Heart left ventricle (tissue), 16 donors: ENCODE measurements around the gene CYSRT1. TPM values are rescaled to one million over a fixed set of nuclear protein-coding genes. Genes with fewer than 3 reads are reported as not detected.
A peak's percentile ranks its signal among the peaks of the same experiment; 100 is the strongest.

Source experiments
- ATAC-seq, 4 donors: fragments of 200-7000 bp; cut with Tn5 transposase; one replicate each; pipeline ENCODE4 v1.9.1; 2020 to 2022; ENCODE audit warnings: moderate library complexity in 4 of 4, mild to moderate bottlenecking in 3 of 4, moderate number of reproducible peaks in 1 of 4
- DNase-seq, 5 donors: peaks; one replicate each; pipeline ENCODE4 v3.0.0-alpha.2; 2020
- H3K27ac ChIP-seq, 12 donors: fragments of 200-600 bp; sonication (generic) in 4 of 12; one replicate each; pipeline versions ENCODE4 v1.5.0 to v1.8.0; 2016 to 2022; ENCODE audit warnings: mild to moderate bottlenecking in 2 of 12
- H3K27me3 ChIP-seq, 9 donors: fragments of 200-600 bp; sonication (generic) in 2 of 9; one replicate each; pipeline versions ENCODE4 v1.5.1 to v1.8.0; 2016 to 2022; ENCODE audit warnings: mild to moderate bottlenecking in 3 of 9
- H3K36me3 ChIP-seq, 9 donors: fragments of 200-600 bp; sonication (generic) in 2 of 9; one replicate each; pipeline versions ENCODE4 v1.5.0 to v1.8.0; 2018 to 2022; ENCODE audit warnings: mild to moderate bottlenecking in 2 of 9
- H3K4me1 ChIP-seq, 12 donors: fragments of 200-600 bp; sonication (generic) in 4 of 12; one replicate each; pipeline versions ENCODE4 v1.5.0 to v1.8.0; 2016 to 2022; ENCODE audit warnings: mild to moderate bottlenecking in 3 of 12
- H3K4me3 ChIP-seq, 12 donors: fragments of 200-600 bp; sonication (generic) in 4 of 12; one replicate each; pipeline versions ENCODE4 v1.5.0 to v1.8.0; 2017 to 2022; ENCODE audit warnings: mild to moderate bottlenecking in 9 of 12, moderate library complexity in 4 of 12
- H3K9me3 ChIP-seq, 12 donors: fragments of 200-600 bp; sonication (generic) in 4 of 12; one replicate each; pipeline versions ENCODE4 v1.5.0 to v1.8.0; 2016 to 2022; ENCODE audit warnings: mild to moderate bottlenecking in 1 of 12
- POLR2A ChIP-seq, 2 donors: fragments of 450-650 bp; IDR thresholded peaks; one replicate each; pipeline ENCODE4 v1.6.1; 2017; ENCODE audit warnings: antibody characterized with exemption in 2 of 2, mild to moderate bottlenecking in 2 of 2, moderate library complexity in 2 of 2
- WGBS, 4 donors: extraction: QIAGEN DNeasy Blood & Tissue Kit in 2 of 4; methylation state at CpG; one replicate each; pipeline versions ENCODE4 v1.1.5 to v1.1.7; 2013 to 2018; 5-methylcytosine and 5-hydroxymethylcytosine counted together
- intact Hi-C, 10 donors: fragments of 100-400 bp; cut with DNase I; formaldehyde crosslinking; loops; one replicate each; pipeline versions ENCODE4 v1.11.1 to v1.14.2; 2022
- long read RNA-seq, 3 donors: library from polyadenylated mRNA; unstranded; transcript quantifications; one replicate each; pipeline ENCODE4 v2.0.0, GENCODE V29; 2020 to 2021
- polyA plus RNA-seq, 2 donors: library from polyadenylated mRNA; stranded (reverse); fragments of 200-250 nt; gene quantifications; one replicate each; pipeline ENCODE4 v1.2.3, GENCODE V29; 2013
- total RNA-seq, 9 donors: library from RNA; depleted of rRNA in 2 of 9; stranded (reverse); fragments of >200 nt in 2 of 9; fragmentation: NEBNext Ultra II Directional in 3 of 9; extraction: Animal tissue kit (Norgen Biotek cat#: 25700) in 3 of 9; gene quantifications; one replicate each; pipeline versions ENCODE4 v1.1.0 to v1.2.4, GENCODE V29; 2016 to 2023
- TF ChIP-seq, protein P1 (sequence below), 12 donors: fragments of 200-600 bp; sonication (generic) in 4 of 12; IDR thresholded peaks; one replicate each; pipeline versions ENCODE4 v1.5.0 to v1.8.0; 2018 to 2022; ENCODE audit warnings: antibody characterized with exemption in 12 of 12, mild to moderate bottlenecking in 5 of 12
- donor health status: ischemic (EF 13 %, LVEDD 7.1; RV severe dilation, severe dysfunction).
- donor health status: healthy with polysubstance abuse.
- donor health status: DM: no; HTN: yes; CAD: no.
- donor health status: DM: no; HTN: no; CAD: no.
- donor health status: ischemic (EF 25% LVEDD 6.9; RV normal size, moderate dysfunction).
- donor health status: ischemic (EF 25% LVEDD 5.7; RV mildly dilated, moderate dysfunction).
- donor health status: healthy.
- donor health status: DM: yes; HTN: yes; CAD: no.
- donor health status: ischemic (EF 35%, LVEDD 5.7; RV mildly dilated, moderate dysfunction).
- donor health status: nonischemic (EF 11% LVEDD 7.7; RV severe dilation, severe dysfunction).
- donor health status: DM: yes; HTN: yes; CAD: no.
- donor health status: PGD.
- donor health status: ischemic (EF 29% LVEDD 5.4; RV normal size, mild dysfunction).
- donor health status: nonischemic (EF 23%, LVEDD 6.1; RV moderate dilation, normal function).

Gene CYSRT1
- total RNA-seq (under 1 TPM in 6 of 9 donors, not detected in 3; 0.22 to 0.61 (median 0.29) TPM), polyA plus RNA-seq (under 1 TPM; 0.14 to 0.27 TPM)
- long read RNA-seq, donor 1, result 0 reads
- long read RNA-seq, donor 2, result 0 reads
- long read RNA-seq, donor 3, result 0 reads

DNA sequence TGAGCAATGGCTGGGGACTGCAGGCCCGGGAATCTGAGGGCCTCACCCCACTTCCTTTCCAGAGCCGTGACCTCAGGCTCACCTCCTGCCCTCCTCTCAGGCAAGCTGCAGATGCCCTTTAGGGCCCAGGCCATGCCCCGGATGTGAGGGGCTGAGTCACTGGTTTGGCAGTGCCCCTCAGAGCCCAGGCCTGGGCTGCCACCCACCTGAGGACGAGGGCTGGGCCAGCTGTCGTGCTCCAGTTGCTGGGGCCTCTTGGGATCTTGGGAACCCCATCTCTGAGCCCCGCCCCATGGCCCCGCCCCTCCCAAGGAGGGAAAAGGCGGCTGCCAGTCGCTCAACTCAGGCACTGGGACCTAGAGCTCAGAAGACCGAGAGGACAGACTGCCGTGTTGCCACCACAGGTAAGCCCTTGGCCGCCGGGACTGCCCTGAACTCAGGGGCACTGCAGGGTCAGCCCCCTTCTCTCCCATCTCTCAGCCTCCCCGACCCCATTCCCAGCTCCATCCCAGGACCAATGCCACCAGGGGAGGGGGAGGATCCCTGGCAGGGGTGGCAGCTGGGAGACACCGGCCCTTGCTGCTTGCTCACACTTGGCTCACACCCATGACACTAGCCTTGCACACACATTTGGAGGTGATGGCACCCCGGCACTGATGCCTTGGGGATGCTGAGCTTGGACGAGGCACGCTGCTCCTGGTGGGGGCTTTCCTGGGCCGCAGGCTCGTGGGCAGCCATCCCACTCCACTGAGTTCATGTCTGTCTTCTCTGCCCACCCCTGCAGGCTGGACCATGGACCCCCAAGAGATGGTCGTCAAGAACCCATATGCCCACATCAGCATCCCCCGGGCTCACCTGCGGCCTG lies at the start of gene CYSRT1:
Gene CYSRT1 (plus strand): TSS at position 345 of the 865 bp plus-strand sequence. CDS start 448 bp downstream, at position 793.
- Histone ChIP-seq H3K27ac (peak within 1 kb of the TSS in 8 of 12 donors; percentile 83 to 95 (median 94)), H3K4me3 (peak within 1 kb of the TSS in 11 of 12 donors; percentile 50 to 92 (median 74)), H3K4me1 (peaks cover 0 to 35% (median 15%) of the 10 kb centered on the region in 12 donors), H3K27me3 (peaks cover under 1 to 25% (median 13%) of the 10 kb centered on the region in 9 donors), H3K9me3 (no peaks in the 10 kb centered on the region), H3K36me3 (no peaks in the 10 kb centered on the region)
- ATAC-seq (no peak), DNase-seq (peak in 1 of 5 donors; percentile 30)
- 52 to 60% (median 56%) methylated on average over 6 to 23 of the region's 23 CpGs for WGBS, 4 donors
- TF ChIP-seq, protein P1, sequence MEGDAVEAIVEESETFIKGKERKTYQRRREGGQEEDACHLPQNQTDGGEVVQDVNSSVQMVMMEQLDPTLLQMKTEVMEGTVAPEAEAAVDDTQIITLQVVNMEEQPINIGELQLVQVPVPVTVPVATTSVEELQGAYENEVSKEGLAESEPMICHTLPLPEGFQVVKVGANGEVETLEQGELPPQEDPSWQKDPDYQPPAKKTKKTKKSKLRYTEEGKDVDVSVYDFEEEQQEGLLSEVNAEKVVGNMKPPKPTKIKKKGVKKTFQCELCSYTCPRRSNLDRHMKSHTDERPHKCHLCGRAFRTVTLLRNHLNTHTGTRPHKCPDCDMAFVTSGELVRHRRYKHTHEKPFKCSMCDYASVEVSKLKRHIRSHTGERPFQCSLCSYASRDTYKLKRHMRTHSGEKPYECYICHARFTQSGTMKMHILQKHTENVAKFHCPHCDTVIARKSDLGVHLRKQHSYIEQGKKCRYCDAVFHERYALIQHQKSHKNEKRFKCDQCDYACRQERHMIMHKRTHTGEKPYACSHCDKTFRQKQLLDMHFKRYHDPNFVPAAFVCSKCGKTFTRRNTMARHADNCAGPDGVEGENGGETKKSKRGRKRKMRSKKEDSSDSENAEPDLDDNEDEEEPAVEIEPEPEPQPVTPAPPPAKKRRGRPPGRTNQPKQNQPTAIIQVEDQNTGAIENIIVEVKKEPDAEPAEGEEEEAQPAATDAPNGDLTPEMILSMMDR (IDR thresholded peaks at IDR 0.05), result no peak
- no peak for TF ChIP-seq POLR2A (IDR thresholded peaks at IDR 0.05)
- intact Hi-C loops, result loop anchor here in 9 of 10 donors (5.0 to 10.0 kb wide), 6 partner anchors 33 to 440 kb away; partner anchors contain the start of genes ANAPC2 (in 6 of the 9) and SSNA1 (in 6 of the 9)

- 27 to 65% (median 41%) methylated on average over 12 to 33 of the region's 33 CpGs for WGBS, 4 donors
- no peak for DNase-seq
- Histone ChIP-seq H3K4me3 (no peak overlapping the region), H3K27ac (no peak overlapping the region), H3K4me1 (peaks cover 0 to 4% (median 0%) of the 10 kb centered on the region in 12 donors), H3K27me3 (peaks cover 0 to 22% (median 2%) of the 10 kb centered on the region in 9 donors), H3K36me3 (peaks cover 0 to 36% (median 25%) of the 10 kb centered on the region in 9 donors), H3K9me3 (no peaks in the 10 kb centered on the region)
- intact Hi-C loops, result no loop called here
- ATAC-seq, result peak in 1 of 4 donors; percentile 9
- no peak for TF ChIP-seq POLR2A (IDR thresholded peaks at IDR 0.05)
- TF ChIP-seq, protein P1 (IDR thresholded peaks at IDR 0.05), result peak in 1 of 12 donors; percentile 18
Observed at GRCh38 chr9:137175345-137175961, 49.5 kb upstream of the CYSRT1 start.

GRCh38 chr9:137176302-137177182 lies 48.4 kb upstream of the CYSRT1 start:
- Histone ChIP-seq H3K9me3 (no peaks in the 10 kb centered on the region), H3K27me3 (peaks cover 0 to 16% (median 0%) of the 10 kb centered on the region in 9 donors), H3K36me3 (peaks cover 0 to 47% (median 36%) of the 10 kb centered on the region in 9 donors), H3K4me3 (no peak overlapping the region), H3K27ac (no peak overlapping the region), H3K4me1 (peaks cover 0 to 4% (median 0%) of the 10 kb centered on the region in 12 donors)
- DNase-seq, result no peak
- intact Hi-C loops, result no loop called here
- TF ChIP-seq, protein P1 (IDR thresholded peaks at IDR 0.05), result peak in 8 of 12 donors; percentile 22 to 52 (median 42)
- no peak for TF ChIP-seq POLR2A (IDR thresholded peaks at IDR 0.05)
- 52 to 62% (median 56%) methylated on average over 13 to 17 of the region's 17 CpGs for WGBS, 4 donors
- peak in 2 of 4 donors; percentile 37 to 44 for ATAC-seq
